HepG2 (cell line): ENCODE measurements around the gene PYGB. TPM values are rescaled to one million over a fixed set of nuclear protein-coding genes. Genes with fewer than 3 reads are reported as not detected.

Source experiments
- ARNT ChIP-seq: fragments of 450-650 bp; IDR thresholded peaks from 2 replicates; pipeline ENCODE4 v1.6.1; 2017
- CBX1 ChIP-seq: IDR thresholded peaks from one replicate; pipeline ENCODE4 v1.6.1; 2016; ENCODE audit warnings: antibody characterized with exemption, low read depth
- CREM ChIP-seq, 2 experiments: sonication (generic) in 1 of 2; formaldehyde crosslinking in 1 of 2; IDR thresholded peaks; 2 replicates each; pipeline versions ENCODE4 v1.4.0 to v1.6.1; 2016 to 2020; ENCODE audit warnings: antibody characterized with exemption in 1 of 2, mild to moderate bottlenecking in 1 of 2, missing genetic modification reagents in 1 of 2
- DNMT1 ChIP-seq: sonication (generic); formaldehyde crosslinking; IDR thresholded peaks from 2 replicates; pipeline ENCODE4 v1.5.1; 2020; ENCODE audit warnings: mild to moderate bottlenecking, missing genetic modification reagents
- HMG20B ChIP-seq: conservative IDR thresholded peaks from 2 replicates; pipeline ENCODE4 v1.6.1; 2016; ENCODE audit warnings: missing genetic modification reagents, missing compliant biosample characterization
- KDM5B ChIP-seq: sonication (generic); formaldehyde crosslinking; IDR thresholded peaks from 2 replicates; pipeline ENCODE4 v1.4.0; 2020; ENCODE audit warnings: missing genetic modification reagents, mild to moderate bottlenecking, borderline replicate concordance
- NFE2L1 ChIP-seq: sonication (generic); formaldehyde crosslinking; IDR thresholded peaks from 2 replicates; pipeline ENCODE4 v1.4.0; 2020; ENCODE audit warnings: missing genetic modification reagents, mild to moderate bottlenecking, borderline replicate concordance
- ONECUT2 ChIP-seq: sonication (generic); formaldehyde crosslinking; IDR thresholded peaks from 2 replicates; pipeline ENCODE4 v1.4.0; 2020; ENCODE audit warnings: missing genetic modification reagents
- PTBP1 ChIP-seq: fragments of 200-400 bp; formaldehyde crosslinking; IDR thresholded peaks from 2 replicates; pipeline ENCODE4 v1.6.1; 2018; ENCODE audit warnings: low read length, low read depth; ENCODE audit not compliant: poor library complexity, severe bottlenecking
- SMAD9 ChIP-seq: sonication (generic); formaldehyde crosslinking; IDR thresholded peaks from 2 replicates; pipeline ENCODE4 v1.5.1; 2020; ENCODE audit warnings: mild to moderate bottlenecking, missing genetic modification reagents
- ZNF609 ChIP-seq: sonication (generic); formaldehyde crosslinking; IDR thresholded peaks from 2 replicates; pipeline ENCODE4 v1.4.0; 2020; ENCODE audit warnings: mild to moderate bottlenecking, missing genetic modification reagents, borderline replicate concordance
- ZNF782 ChIP-seq: sonication (generic); formaldehyde crosslinking; IDR thresholded peaks from 2 replicates; pipeline ENCODE4 v1.4.0; 2020; ENCODE audit warnings: missing genetic modification reagents, mild to moderate bottlenecking, borderline replicate concordance
- polyA plus RNA-seq, 8 experiments: library from polyadenylated mRNA; depleted of rRNA in 3 of 8; stranded (reverse) in 7 of 8; unstranded in 1 of 8; fragments of >200 nt; fragmentation: Illumina TruSeq in 4 of 8; extraction: Trizol in 4 of 8; gene quantifications; 2 replicates each; pipeline versions ENCODE4 v1.2.1 to v1.2.3, GENCODE V29; 2011 to 2016; ENCODE audit warnings: low read depth in 4 of 8, missing spikeins in 1 of 8, mixed read lengths in 1 of 8; ENCODE audit not compliant: insufficient read depth in 1 of 8
- total RNA-seq, 5 experiments: library from RNA; depleted of rRNA; stranded (reverse); fragments of >200 nt; fragmentation: Illumina TruSeq; extraction: Trizol; gene quantifications; 2 replicates each; pipeline ENCODE4 v1.2.3, GENCODE V29; 2016; ENCODE audit warnings: low read depth in 1 of 5
- TF ChIP-seq, protein P1 (sequence below), 2 experiments: fragments of 450-650 bp in 1 of 2; sonication (generic) in 1 of 2; formaldehyde crosslinking in 1 of 2; IDR thresholded peaks; 2 replicates each; pipeline versions ENCODE4 v1.6.1 to v1.8.0; 2016 to 2022; ENCODE audit warnings: antibody characterized with exemption in 1 of 2, mild to moderate bottlenecking in 1 of 2, missing genetic modification reagents in 1 of 2

Gene PYGB
- total and polyA plus RNA-seq, 2 of the 13 experiments (the other 11 are each of a cell fraction or from before 2014, with no cell fraction given): 24.2 to 86.3 TPM

GRCh38 chr20:25294459-25295385 is 46.8 kb downstream of the PYGB start (continued):
- TF ChIP-seq ZNF609 (peak; percentile 31; the same call in 1 of the 2 replicates), PTBP1 (peak; percentile 78), CBX1 (peak; percentile 57), ARNT (no peak), ONECUT2 (no peak), SMAD9 (CRISPR knock-in tag) (peak; percentile 47; the same call in 1 of the 2 replicates), HMG20B (no peak), DNMT1 (CRISPR knock-in tag) (no peak), NFE2L1 (CRISPR knock-in tag) (no peak), KDM5B (CRISPR knock-in tag) (peak; percentile 90; the same call in 1 of the 2 replicates), ZNF782 (no peak; the same call in 1 of the 2 replicates), CREM (IDR thresholded peaks at IDR 0.05) (no peak), CREM (CRISPR knock-in tag; IDR thresholded peaks at IDR 0.05) (no peak)
- TF ChIP-seq, protein P1, sequence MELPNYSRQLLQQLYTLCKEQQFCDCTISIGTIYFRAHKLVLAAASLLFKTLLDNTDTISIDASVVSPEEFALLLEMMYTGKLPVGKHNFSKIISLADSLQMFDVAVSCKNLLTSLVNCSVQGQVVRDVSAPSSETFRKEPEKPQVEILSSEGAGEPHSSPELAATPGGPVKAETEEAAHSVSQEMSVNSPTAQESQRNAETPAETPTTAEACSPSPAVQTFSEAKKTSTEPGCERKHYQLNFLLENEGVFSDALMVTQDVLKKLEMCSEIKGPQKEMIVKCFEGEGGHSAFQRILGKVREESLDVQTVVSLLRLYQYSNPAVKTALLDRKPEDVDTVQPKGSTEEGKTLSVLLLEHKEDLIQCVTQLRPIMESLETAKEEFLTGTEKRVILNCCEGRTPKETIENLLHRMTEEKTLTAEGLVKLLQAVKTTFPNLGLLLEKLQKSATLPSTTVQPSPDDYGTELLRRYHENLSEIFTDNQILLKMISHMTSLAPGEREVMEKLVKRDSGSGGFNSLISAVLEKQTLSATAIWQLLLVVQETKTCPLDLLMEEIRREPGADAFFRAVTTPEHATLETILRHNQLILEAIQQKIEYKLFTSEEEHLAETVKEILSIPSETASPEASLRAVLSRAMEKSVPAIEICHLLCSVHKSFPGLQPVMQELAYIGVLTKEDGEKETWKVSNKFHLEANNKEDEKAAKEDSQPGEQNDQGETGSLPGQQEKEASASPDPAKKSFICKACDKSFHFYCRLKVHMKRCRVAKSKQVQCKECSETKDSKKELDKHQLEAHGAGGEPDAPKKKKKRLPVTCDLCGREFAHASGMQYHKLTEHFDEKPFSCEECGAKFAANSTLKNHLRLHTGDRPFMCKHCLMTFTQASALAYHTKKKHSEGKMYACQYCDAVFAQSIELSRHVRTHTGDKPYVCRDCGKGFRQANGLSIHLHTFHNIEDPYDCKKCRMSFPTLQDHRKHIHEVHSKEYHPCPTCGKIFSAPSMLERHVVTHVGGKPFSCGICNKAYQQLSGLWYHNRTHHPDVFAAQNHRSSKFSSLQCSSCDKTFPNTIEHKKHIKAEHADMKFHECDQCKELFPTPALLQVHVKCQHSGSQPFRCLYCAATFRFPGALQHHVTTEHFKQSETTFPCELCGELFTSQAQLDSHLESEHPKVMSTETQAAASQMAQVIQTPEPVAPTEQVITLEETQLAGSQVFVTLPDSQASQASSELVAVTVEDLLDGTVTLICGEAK (IDR thresholded peaks at IDR 0.05): no peak
- TF ChIP-seq, protein P1 (CRISPR knock-in tag; IDR thresholded peaks at IDR 0.05): peak; percentile 61; the same call in 1 of the 2 replicates
